Ishikawa (cell line): Measurements from ENCODE around the gene SGTA.
A peak's percentile ranks its signal among the peaks of the same experiment; 100 is the strongest.

ENCODE experiments used
- CEBPB ChIP-seq: IDR thresholded peaks from 2 replicates; pipeline ENCODE4 v1.6.1; 2012
- CREB1 ChIP-seq: IDR thresholded peaks from 2 replicates; pipeline ENCODE4 v1.6.1; 2012; ENCODE audit warnings: low read depth
- EGR1 ChIP-seq: IDR thresholded peaks from 2 replicates; pipeline ENCODE4 v1.6.1; 2012
- EP300 ChIP-seq: IDR thresholded peaks from 2 replicates; pipeline ENCODE4 v1.6.1; 2012; ENCODE audit warnings: borderline replicate concordance
- FOXM1 ChIP-seq: IDR thresholded peaks from 2 replicates; pipeline ENCODE4 v1.6.1; 2012; ENCODE audit warnings: low read depth, borderline replicate concordance
- MAX ChIP-seq: IDR thresholded peaks from 2 replicates; pipeline ENCODE4 v1.6.1; 2012
- NFIC ChIP-seq: IDR thresholded peaks from 2 replicates; pipeline ENCODE4 v1.6.1; 2012
- RAD21 ChIP-seq: IDR thresholded peaks from 2 replicates; pipeline ENCODE4 v1.6.1; 2012; ENCODE audit warnings: low read depth
- TAF1 ChIP-seq: IDR thresholded peaks from 2 replicates; pipeline ENCODE4 v1.6.1; 2012; ENCODE audit warnings: low read depth, mild to moderate bottlenecking
- TCF12 ChIP-seq: IDR thresholded peaks from 2 replicates; pipeline ENCODE4 v1.6.1; 2012; ENCODE audit warnings: low read depth
- TEAD4 ChIP-seq: IDR thresholded peaks from 2 replicates; pipeline ENCODE4 v1.6.1; 2012
- USF1 ChIP-seq: IDR thresholded peaks from 2 replicates; pipeline ENCODE4 v1.6.1; 2012
- YY1 ChIP-seq: IDR thresholded peaks from 2 replicates; pipeline ENCODE4 v1.6.1; 2012; ENCODE audit warnings: low read depth
- ZBTB7A ChIP-seq: IDR thresholded peaks from 2 replicates; pipeline ENCODE4 v1.6.1; 2012; ENCODE audit warnings: low read depth
- TF ChIP-seq, protein P1 (sequence below): IDR thresholded peaks from 2 replicates; pipeline ENCODE4 v1.6.1; 2012; ENCODE audit warnings: low read depth, mild to moderate bottlenecking

Gene SGTA

GRCh38 chr19:2720777-2721569 is 62.1 kb downstream of the SGTA start, which contains the start of gene DIRAS1:
DIRAS1 (minus strand) TSS chr19:2721372; CDS start chr19:2717806, 3,566 bp downstream.
- no peak for TF ChIP-seq TCF12
- no peak for TF ChIP-seq CEBPB
- TF ChIP-seq NFIC = no peak
- TF ChIP-seq MAX = no peak
- TF ChIP-seq USF1 = no peak
- TF ChIP-seq RAD21 = no peak
- TF ChIP-seq YY1 = no peak
- TF ChIP-seq, protein P1, sequence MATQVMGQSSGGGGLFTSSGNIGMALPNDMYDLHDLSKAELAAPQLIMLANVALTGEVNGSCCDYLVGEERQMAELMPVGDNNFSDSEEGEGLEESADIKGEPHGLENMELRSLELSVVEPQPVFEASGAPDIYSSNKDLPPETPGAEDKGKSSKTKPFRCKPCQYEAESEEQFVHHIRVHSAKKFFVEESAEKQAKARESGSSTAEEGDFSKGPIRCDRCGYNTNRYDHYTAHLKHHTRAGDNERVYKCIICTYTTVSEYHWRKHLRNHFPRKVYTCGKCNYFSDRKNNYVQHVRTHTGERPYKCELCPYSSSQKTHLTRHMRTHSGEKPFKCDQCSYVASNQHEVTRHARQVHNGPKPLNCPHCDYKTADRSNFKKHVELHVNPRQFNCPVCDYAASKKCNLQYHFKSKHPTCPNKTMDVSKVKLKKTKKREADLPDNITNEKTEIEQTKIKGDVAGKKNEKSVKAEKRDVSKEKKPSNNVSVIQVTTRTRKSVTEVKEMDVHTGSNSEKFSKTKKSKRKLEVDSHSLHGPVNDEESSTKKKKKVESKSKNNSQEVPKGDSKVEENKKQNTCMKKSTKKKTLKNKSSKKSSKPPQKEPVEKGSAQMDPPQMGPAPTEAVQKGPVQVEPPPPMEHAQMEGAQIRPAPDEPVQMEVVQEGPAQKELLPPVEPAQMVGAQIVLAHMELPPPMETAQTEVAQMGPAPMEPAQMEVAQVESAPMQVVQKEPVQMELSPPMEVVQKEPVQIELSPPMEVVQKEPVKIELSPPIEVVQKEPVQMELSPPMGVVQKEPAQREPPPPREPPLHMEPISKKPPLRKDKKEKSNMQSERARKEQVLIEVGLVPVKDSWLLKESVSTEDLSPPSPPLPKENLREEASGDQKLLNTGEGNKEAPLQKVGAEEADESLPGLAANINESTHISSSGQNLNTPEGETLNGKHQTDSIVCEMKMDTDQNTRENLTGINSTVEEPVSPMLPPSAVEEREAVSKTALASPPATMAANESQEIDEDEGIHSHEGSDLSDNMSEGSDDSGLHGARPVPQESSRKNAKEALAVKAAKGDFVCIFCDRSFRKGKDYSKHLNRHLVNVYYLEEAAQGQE = peak; percentile 77
- no peak for TF ChIP-seq FOXM1
- TF ChIP-seq ZBTB7A = peak; percentile 52; the same call in 1 of the 2 replicates
- TF ChIP-seq CREB1 = no peak
- no peak for TF ChIP-seq EP300
- TF ChIP-seq TEAD4 = no peak
- no peak for TF ChIP-seq TAF1
- TF ChIP-seq EGR1 = no peak

GRCh38 chr19:2719920-2720776 is 62.9 kb downstream of the SGTA start:
- TF ChIP-seq MAX (no peak), CEBPB (no peak), TAF1 (no peak), ZBTB7A (no peak), TEAD4 (no peak), TCF12 (no peak)

DNA sequence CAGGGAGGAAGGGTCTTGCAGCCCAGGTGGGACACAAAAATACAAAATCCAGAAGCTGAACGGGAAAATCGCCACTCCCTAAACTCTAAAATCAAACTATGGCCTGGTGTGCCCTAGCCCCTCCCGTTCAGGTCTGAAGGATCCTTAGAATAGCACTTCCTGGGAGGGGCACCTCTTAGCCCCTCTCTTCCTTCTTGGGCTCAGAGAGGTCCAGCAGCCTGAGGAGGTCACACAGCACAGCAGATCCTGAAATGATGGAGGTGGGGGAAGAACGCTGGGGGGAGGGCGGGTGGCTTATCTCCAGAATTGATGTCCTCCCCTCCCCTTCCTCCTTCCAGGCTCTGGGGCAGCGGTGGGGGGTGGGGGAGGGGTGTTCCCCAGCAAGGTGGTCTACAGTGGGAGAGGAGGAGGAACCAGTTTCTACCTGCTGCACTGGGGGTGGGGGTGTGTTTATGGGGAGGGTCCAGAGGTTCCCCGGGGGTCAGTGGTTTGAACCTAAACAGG is 63.8 kb downstream of the SGTA start:
- TF ChIP-seq RAD21 (no peak), EP300 (no peak), TAF1 (no peak), CREB1 (no peak), USF1 (no peak), EGR1 (no peak), YY1 (no peak)

- TF ChIP-seq USF1 (no peak), MAX (no peak), CREB1 (no peak), FOXM1 (no peak), RAD21 (no peak), ZBTB7A (no peak)
Observed at GRCh38 chr19:2717638-2718541, 65.2 kb downstream of the SGTA start.

DNA sequence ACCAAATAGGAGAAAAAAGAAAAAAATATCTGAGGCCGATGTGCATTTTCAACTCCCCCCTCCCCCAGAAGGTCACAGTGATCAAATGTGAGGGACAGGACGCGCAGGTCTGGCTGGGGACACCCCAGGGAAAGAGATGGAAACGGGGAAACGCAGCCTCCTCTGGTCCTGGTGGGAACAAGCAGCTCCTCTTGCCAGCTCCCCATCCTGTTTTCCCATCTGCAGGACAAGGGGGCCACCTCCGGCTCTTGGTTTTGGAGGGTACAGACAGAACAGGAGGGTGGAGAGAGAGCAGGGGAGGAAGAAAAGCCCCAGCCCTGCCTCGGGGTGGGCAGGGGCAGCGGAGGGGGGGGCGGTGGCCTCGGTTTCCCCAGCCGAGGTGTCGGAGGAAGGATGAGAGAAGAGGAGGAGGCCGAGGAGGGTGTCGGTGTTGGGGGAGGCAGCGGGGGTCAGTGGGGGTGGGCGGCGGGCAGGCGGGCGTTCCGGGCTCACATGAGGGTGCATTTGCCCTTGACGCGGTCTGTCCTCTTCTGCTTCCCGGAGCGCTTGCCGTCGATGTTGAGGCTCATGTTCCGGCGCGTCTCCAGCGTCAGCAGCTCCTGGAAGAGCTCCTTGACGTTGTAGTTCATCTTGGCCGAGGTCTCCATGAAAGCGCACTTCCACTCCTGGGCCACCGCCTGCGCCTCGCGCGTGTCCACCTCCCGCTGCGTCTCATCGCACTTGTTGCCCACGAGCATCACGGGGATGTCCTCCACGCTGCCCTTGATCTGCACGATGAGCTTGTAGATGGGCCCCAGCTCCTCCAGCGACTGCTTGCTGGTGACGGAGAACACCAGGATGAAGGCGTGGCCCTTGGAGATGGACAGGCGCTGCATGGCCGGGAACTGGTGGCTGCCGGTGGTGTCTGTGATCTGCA is 66.1 kb downstream of the SGTA start:
- TF ChIP-seq EGR1 (no peak), YY1 (no peak), TCF12 (no peak), CREB1 (no peak), USF1 (no peak), TEAD4 (no peak), CEBPB (no peak), TAF1 (no peak), FOXM1 (no peak), MAX (no peak), ZBTB7A (no peak), EP300 (no peak), RAD21 (no peak), NFIC (no peak)
- TF ChIP-seq, protein P1 = no peak
